ENCODE data around the gene RBX1. TPM values are rescaled to one million over a fixed set of nuclear protein-coding genes. Genes with fewer than 3 reads are reported as not detected.

RBX1 gene
- total RNA-seq, 4 donors from 2014 or later = 52.5 to 79.8 (median 61.6) TPM

GRCh38 chr22:40957601-40958000, 6.4 kb downstream of the RBX1 start:
- TF ChIP-seq POLR2A (IDR thresholded peaks at IDR 0.05) = no peak
- TF ChIP-seq, protein P1, sequence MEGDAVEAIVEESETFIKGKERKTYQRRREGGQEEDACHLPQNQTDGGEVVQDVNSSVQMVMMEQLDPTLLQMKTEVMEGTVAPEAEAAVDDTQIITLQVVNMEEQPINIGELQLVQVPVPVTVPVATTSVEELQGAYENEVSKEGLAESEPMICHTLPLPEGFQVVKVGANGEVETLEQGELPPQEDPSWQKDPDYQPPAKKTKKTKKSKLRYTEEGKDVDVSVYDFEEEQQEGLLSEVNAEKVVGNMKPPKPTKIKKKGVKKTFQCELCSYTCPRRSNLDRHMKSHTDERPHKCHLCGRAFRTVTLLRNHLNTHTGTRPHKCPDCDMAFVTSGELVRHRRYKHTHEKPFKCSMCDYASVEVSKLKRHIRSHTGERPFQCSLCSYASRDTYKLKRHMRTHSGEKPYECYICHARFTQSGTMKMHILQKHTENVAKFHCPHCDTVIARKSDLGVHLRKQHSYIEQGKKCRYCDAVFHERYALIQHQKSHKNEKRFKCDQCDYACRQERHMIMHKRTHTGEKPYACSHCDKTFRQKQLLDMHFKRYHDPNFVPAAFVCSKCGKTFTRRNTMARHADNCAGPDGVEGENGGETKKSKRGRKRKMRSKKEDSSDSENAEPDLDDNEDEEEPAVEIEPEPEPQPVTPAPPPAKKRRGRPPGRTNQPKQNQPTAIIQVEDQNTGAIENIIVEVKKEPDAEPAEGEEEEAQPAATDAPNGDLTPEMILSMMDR (IDR thresholded peaks at IDR 0.05) = no peak
- intact Hi-C loops (cut with DNase I) = no loop called here
- Histone ChIP-seq H3K9me3 (no peaks in the 10 kb centered on the region), H3K4me3 (replicated peaks in 1 of 3) (no peak overlapping the region), H3K27ac (no peak overlapping the region), H3K36me3 (peaks cover 0 to 10% of the 10 kb centered on the region in 2 donors), H3K4me1 (peaks cover 14 to 23% of the 10 kb centered on the region in 2 donors), H3K27me3 (no peaks in the 10 kb centered on the region)
- WGBS, 2 donors = 89 to 95% methylated on average over 7 of the region's 7 CpGs
- no peak for DNase-seq

GRCh38 chr22:40958299-40958698, 7.1 kb downstream of the RBX1 start:
- Histone ChIP-seq H3K27me3 (no peaks in the 10 kb centered on the region), H3K27ac (no peak overlapping the region), H3K4me1 (peaks cover 8 to 22% of the 10 kb centered on the region in 2 donors), H3K4me3 (replicated peaks in 1 of 3) (no peak overlapping the region), H3K36me3 (peaks cover 0 to 11% of the 10 kb centered on the region in 2 donors), H3K9me3 (no peaks in the 10 kb centered on the region)
- WGBS, 2 donors = 87% methylated on average over 2 of the region's 2 CpGs
- no peak for TF ChIP-seq POLR2A (IDR thresholded peaks at IDR 0.05)
- TF ChIP-seq, protein P1 (IDR thresholded peaks at IDR 0.05) = no peak
- intact Hi-C loops (cut with DNase I) = no loop called here
- no peak for DNase-seq

DNA sequence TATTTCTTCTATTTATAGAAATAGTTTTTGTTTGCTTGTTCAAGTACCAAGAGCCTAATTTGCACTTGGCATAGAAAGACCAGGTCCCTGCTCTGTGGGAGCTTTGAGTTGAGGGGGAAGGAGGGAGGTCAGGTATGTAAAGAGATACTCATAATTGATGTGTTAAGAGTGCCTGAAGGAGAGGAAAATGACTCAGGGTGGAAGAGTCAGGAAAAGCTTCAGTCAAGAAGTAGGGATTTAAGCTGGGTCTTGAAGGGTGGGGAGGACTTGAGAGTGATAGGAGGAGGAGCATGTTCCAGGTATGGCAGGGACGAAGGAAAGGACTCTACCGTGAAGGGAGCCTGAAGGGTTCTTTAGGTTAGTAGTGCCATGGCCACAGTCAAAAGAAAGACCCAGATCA, 9.0 kb downstream of the RBX1 start:
- no peaks in the 10 kb centered on the region for H3K9me3 ChIP-seq
- DNase-seq = peak; percentile 35 to 48
- peaks cover 11 to 26% of the 10 kb centered on the region in 2 donors for H3K36me3 ChIP-seq
- WGBS, 2 donors = 46 to 55% methylated on average over 2 of the region's 2 CpGs
- intact Hi-C loops (cut with DNase I) = no loop called here
- TF ChIP-seq, protein P1 (IDR thresholded peaks at IDR 0.05) = no peak
- TF ChIP-seq POLR2A (IDR thresholded peaks at IDR 0.05) = no peak
- H3K27me3 ChIP-seq = no peaks in the 10 kb centered on the region
- H3K4me3 ChIP-seq (replicated peaks in 1 of 3) = no peak overlapping the region
- H3K4me1 ChIP-seq = peaks cover 8 to 17% of the 10 kb centered on the region in 2 donors
- H3K27ac ChIP-seq = peak overlapping the region; percentile 27 to 62 (median 46)

GRCh38 chr22:40965936-40966725, 15.0 kb downstream of the RBX1 start:
- 93 to 98% methylated on average over 8 of the region's 8 CpGs for WGBS, 2 donors

DNA sequence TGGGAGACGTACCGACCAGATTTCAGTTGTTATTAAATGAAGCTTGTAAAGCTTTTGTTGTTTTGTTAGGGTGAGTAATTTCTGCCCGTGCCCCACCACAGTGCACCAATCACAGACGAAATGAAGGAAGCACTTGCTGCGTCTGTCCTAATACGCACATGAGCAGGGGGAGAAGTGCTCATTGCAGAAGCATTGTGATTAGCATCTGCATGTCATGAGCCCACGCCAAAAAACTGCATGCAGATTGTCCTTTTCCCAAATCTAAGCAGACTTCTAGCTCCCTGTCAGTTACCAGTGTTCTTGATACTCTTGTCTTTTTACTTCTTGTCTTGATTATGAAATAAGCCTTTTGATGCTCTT, 15.5 kb downstream of the RBX1 start:
- Histone ChIP-seq H3K36me3 (peaks cover 42 to 45% of the 10 kb centered on the region in 2 donors), H3K27me3 (no peaks in the 10 kb centered on the region), H3K9me3 (no peaks in the 10 kb centered on the region), H3K27ac (no peak overlapping the region), H3K4me3 (replicated peaks in 1 of 3) (no peak overlapping the region), H3K4me1 (no peaks in the 10 kb centered on the region)
- TF ChIP-seq, protein P1 (IDR thresholded peaks at IDR 0.05) = no peak
- no peak for TF ChIP-seq POLR2A (IDR thresholded peaks at IDR 0.05)
- intact Hi-C loops (cut with DNase I) = no loop called here
- DNase-seq = no peak
- WGBS, 2 donors = 85 to 90% methylated on average over 7 of the region's 7 CpGs

More at GRCh38 chr22:40965936-40966725, 15.0 kb downstream of the RBX1 start:
- DNase-seq = no peak
- TF ChIP-seq, protein P1 (IDR thresholded peaks at IDR 0.05) = no peak
- TF ChIP-seq POLR2A (IDR thresholded peaks at IDR 0.05) = no peak
- Histone ChIP-seq H3K9me3 (no peaks in the 10 kb centered on the region), H3K36me3 (peaks cover 42 to 45% of the 10 kb centered on the region in 2 donors), H3K4me3 (replicated peaks in 1 of 3) (no peak overlapping the region), H3K27ac (no peak overlapping the region), H3K4me1 (peaks cover 0 to under 1% of the 10 kb centered on the region in 2 donors), H3K27me3 (no peaks in the 10 kb centered on the region)
- intact Hi-C loops (cut with DNase I) = no loop called here
